HCT116 (cell line): Measurements from ENCODE around the gene CENPB. TPM values are rescaled to one million over a fixed set of nuclear protein-coding genes. Genes with fewer than 3 reads are reported as not detected.

Experiments
- ATAC-seq: fragments of 200-7000 bp; cut with Tn5 transposase; 2 replicates; pipeline ENCODE4 v1.9.1; 2020; ENCODE audit warnings: mild to moderate bottlenecking, moderate library complexity
- BruUV-seq: library from RNA; stranded (reverse); fragments of 400-500 nt; replicated peaks from 2 replicates; lab custom pipeline; 2021; lab: Mats Ljungman, UMichigan
- CTCF ChIA-PET: fragments of 300-600 bp; sonication (Branson Sonifier 250); formaldehyde crosslinking; loops from one replicate; lab custom pipeline; 2021; ENCODE audit warnings: antibody characterized with exemption; lab: Charles Lee
- POLR2A ChIA-PET: fragments of 300-600, 350-600 bp; sonication (Branson Sonifier 250); formaldehyde crosslinking; loops from one replicate; lab custom pipeline; 2021; ENCODE audit warnings: antibody characterized with exemption; lab: Charles Lee
- RAD21 ChIA-PET, 2 experiments: fragments of 300-600 bp; sonication (Branson Sonifier 250); formaldehyde crosslinking; loops; one replicate each; lab custom pipeline; 2023; ENCODE audit warnings: low total read pairs in 2 of 2; ENCODE audit not compliant: uncharacterized antibody in 2 of 2, unreplicated experiment in 2 of 2, low non-redundant PET in 1 of 2; lab: Charles Lee
- DNase-seq: peaks from one replicate; pipeline ENCODE4 v3.0.0-alpha.2; 2010; ENCODE audit warnings: low read depth, low spot score
- H2AFZ ChIP-seq: fragments of 200-600 bp; shearing (Covaris generic), sonication (generic); 2 replicates; pipeline ENCODE4 v1.6.1; 2017; ENCODE audit warnings: low read depth, mixed run types, mixed read lengths, antibody characterized with exemption, low read length; ENCODE audit not compliant: poor library complexity, severe bottlenecking
- H3K27ac ChIP-seq: 2 replicates; pipeline ENCODE4 v1.5.1; 2012; ENCODE audit warnings: low read depth, low read length
- H3K27me3 ChIP-seq: fragments of 200-600 bp; sonication (generic); 2 replicates; pipeline ENCODE4 v1.6.1; 2016; ENCODE audit warnings: mixed run types, low read length, mixed read lengths; ENCODE audit not compliant: insufficient read depth
- H3K36me3 ChIP-seq, 2 experiments: fragments of 200-500 bp in 1 of 2; fragments of 200-600 bp in 1 of 2; sonication (Bioruptor generic) in 1 of 2; sonication (generic) in 1 of 2; 2 replicates each; pipeline versions ENCODE4 v1.5.1 to v1.6.1; 2014 to 2016; ENCODE audit warnings: low read length in 2 of 2, inconsistent platforms in 1 of 2, mixed read lengths in 1 of 2, mixed run types in 1 of 2; ENCODE audit not compliant: insufficient read depth in 2 of 2, control insufficient read depth in 1 of 2
- H3K4me1 ChIP-seq, 2 experiments: fragments of 200-600 bp in 1 of 2; sonication (generic) in 1 of 2; 2 replicates each; pipeline versions ENCODE4 v1.5.1 to v1.6.1; 2012 to 2017; ENCODE audit warnings: low read length in 2 of 2, inconsistent platforms in 1 of 2, mild to moderate bottlenecking in 1 of 2, mixed read lengths in 1 of 2, mixed run types in 1 of 2, moderate library complexity in 1 of 2; ENCODE audit not compliant: insufficient read depth in 2 of 2, control insufficient read depth in 1 of 2
- H3K4me2 ChIP-seq: fragments of 200-600 bp; sonication (generic); 2 replicates; pipeline ENCODE4 v1.6.1; 2017; ENCODE audit warnings: mixed run types, low read length, mixed read lengths
- H3K4me3 ChIP-seq, 2 experiments: fragments of 200-600 bp in 1 of 2; sonication (generic) in 1 of 2; replicated peaks in 1 of 2; 2 replicates each; pipeline ENCODE4 v1.5.1; 2011 to 2016; ENCODE audit warnings: low read length in 2 of 2, control low read depth in 1 of 2, low read depth in 1 of 2, mild to moderate bottlenecking in 1 of 2, mixed read lengths in 1 of 2, mixed run types in 1 of 2
- H3K79me2 ChIP-seq: fragments of 200-600 bp; sonication (generic); 2 replicates; pipeline ENCODE4 v1.6.1; 2017; ENCODE audit warnings: mild to moderate bottlenecking, mixed run types, low read length, moderate library complexity, mixed read lengths; ENCODE audit not compliant: insufficient read depth
- H3K9ac ChIP-seq: fragments of 200-600 bp; sonication (generic); 2 replicates; pipeline ENCODE4 v1.6.1; 2016; ENCODE audit warnings: low read length, mixed read lengths
- H3K9me2 ChIP-seq: fragments of 200-600 bp; sonication (generic), shearing (Covaris generic); 2 replicates; pipeline ENCODE4 v1.6.1; 2017; ENCODE audit warnings: mixed run types, mild to moderate bottlenecking, moderate library complexity; ENCODE audit not compliant: insufficient read depth
- H3K9me3 ChIP-seq, 2 experiments: fragments of 200-500 bp in 1 of 2; fragments of 200-600 bp in 1 of 2; sonication (Bioruptor generic) in 1 of 2; sonication (generic) in 1 of 2; 2 replicates each; pipeline ENCODE4 v1.6.1; 2014 to 2017; ENCODE audit warnings: low read length in 2 of 2, mixed read lengths in 2 of 2, inconsistent platforms in 1 of 2, low read depth in 1 of 2, mild to moderate bottlenecking in 1 of 2, mixed run types in 1 of 2, moderate library complexity in 1 of 2; ENCODE audit not compliant: control insufficient read depth in 1 of 2, insufficient read depth in 1 of 2
- H4K20me1 ChIP-seq: fragments of 200-600 bp; sonication (generic), shearing (Covaris generic); 2 replicates; pipeline ENCODE4 v1.6.1; 2017; ENCODE audit warnings: mixed run types, mild to moderate bottlenecking, moderate library complexity; ENCODE audit not compliant: insufficient read depth
- CEBPB ChIP-seq: IDR thresholded peaks from 2 replicates; pipeline ENCODE4 v1.6.1; 2012; ENCODE audit warnings: low read depth
- ELF1 ChIP-seq: IDR thresholded peaks from 2 replicates; pipeline ENCODE4 v1.6.1; 2012; ENCODE audit warnings: low read depth, borderline replicate concordance
- EZH2 ChIP-seq: fragments of 200-600 bp; sonication (generic); IDR thresholded peaks from 2 replicates; pipeline ENCODE4 v1.6.1; 2017; ENCODE audit warnings: antibody characterized with exemption, mixed run types
- EZH2phosphoT487 ChIP-seq: fragments of 200-600 bp; IDR thresholded peaks from 2 replicates; pipeline ENCODE4 v1.6.1; 2018; ENCODE audit warnings: antibody characterized with exemption, borderline replicate concordance
- POLR2AphosphoS5 ChIP-seq: IDR thresholded peaks from 2 replicates; pipeline ENCODE4 v1.6.1; 2011; ENCODE audit warnings: mild to moderate bottlenecking, low read depth, low read length, moderate library complexity
- RAD21 ChIP-seq: IDR thresholded peaks from 2 replicates; pipeline ENCODE4 v1.6.1; 2012; ENCODE audit warnings: low read depth, mild to moderate bottlenecking
- SIN3A ChIP-seq: IDR thresholded peaks from 2 replicates; pipeline ENCODE4 v1.6.1; 2012; ENCODE audit warnings: low read depth
- SP1 ChIP-seq: IDR thresholded peaks from 2 replicates; pipeline ENCODE4 v1.6.1; 2012; ENCODE audit warnings: low read depth
- SRF ChIP-seq: IDR thresholded peaks from 2 replicates; pipeline ENCODE4 v1.6.1; 2012; ENCODE audit warnings: low read depth
- TCF7L2 ChIP-seq: IDR thresholded peaks from 2 replicates; pipeline ENCODE4 v1.7.0; 2011; ENCODE audit warnings: borderline replicate concordance, inconsistent platforms; ENCODE audit not compliant: insufficient read depth, insufficient read length; ENCODE audit errors: extremely low read depth
- YY1 ChIP-seq: IDR thresholded peaks from 2 replicates; pipeline ENCODE4 v1.6.1; 2011; ENCODE audit warnings: low read length, low read depth, moderate library complexity, mild to moderate bottlenecking; ENCODE audit not compliant: insufficient replicate concordance; ENCODE audit errors: extremely low read depth
- ZFX ChIP-seq: fragments of 450-650 bp; IDR thresholded peaks from 2 replicates; pipeline ENCODE4 v1.6.1; 2017
- ZNF274 ChIP-seq: fragments of 200-500 bp; sonication (Bioruptor generic); IDR thresholded peaks from 2 replicates; pipeline ENCODE4 v1.6.1; 2014; ENCODE audit warnings: mild to moderate bottlenecking, low read depth, low read length, inconsistent platforms
- intact Hi-C: fragments of 100-400 bp; cut with micrococcal nuclease; formaldehyde crosslinking; loops from 2 replicates; pipeline ENCODE4 v1.10.0; 2022
- total RNA-seq: library from RNA; stranded (reverse); gene quantifications from one replicate; pipeline ENCODE4 v1.2.1, GENCODE V29; 2021; ENCODE audit not compliant: unreplicated experiment
- TF ChIP-seq, protein P1 (sequence below): IDR thresholded peaks from 2 replicates; pipeline ENCODE4 v1.6.1; 2011; ENCODE audit warnings: mild to moderate bottlenecking, low read length, moderate library complexity; ENCODE audit not compliant: insufficient replicate concordance; ENCODE audit errors: extremely low read depth
- TF ChIP-seq, protein P2 (sequence below): IDR thresholded peaks from 2 replicates; pipeline ENCODE4 v1.6.1; 2012
- TF ChIP-seq, protein P3 (sequence below): IDR thresholded peaks from 2 replicates; pipeline ENCODE4 v1.6.1; 2012; ENCODE audit warnings: low read depth
- TF ChIP-seq, protein P4 (sequence below): IDR thresholded peaks from 2 replicates; pipeline ENCODE4 v1.6.1; 2012

Gene CENPB
- total RNA-seq, 1 experiment from 2014 or later: 67.2 TPM

DNA sequence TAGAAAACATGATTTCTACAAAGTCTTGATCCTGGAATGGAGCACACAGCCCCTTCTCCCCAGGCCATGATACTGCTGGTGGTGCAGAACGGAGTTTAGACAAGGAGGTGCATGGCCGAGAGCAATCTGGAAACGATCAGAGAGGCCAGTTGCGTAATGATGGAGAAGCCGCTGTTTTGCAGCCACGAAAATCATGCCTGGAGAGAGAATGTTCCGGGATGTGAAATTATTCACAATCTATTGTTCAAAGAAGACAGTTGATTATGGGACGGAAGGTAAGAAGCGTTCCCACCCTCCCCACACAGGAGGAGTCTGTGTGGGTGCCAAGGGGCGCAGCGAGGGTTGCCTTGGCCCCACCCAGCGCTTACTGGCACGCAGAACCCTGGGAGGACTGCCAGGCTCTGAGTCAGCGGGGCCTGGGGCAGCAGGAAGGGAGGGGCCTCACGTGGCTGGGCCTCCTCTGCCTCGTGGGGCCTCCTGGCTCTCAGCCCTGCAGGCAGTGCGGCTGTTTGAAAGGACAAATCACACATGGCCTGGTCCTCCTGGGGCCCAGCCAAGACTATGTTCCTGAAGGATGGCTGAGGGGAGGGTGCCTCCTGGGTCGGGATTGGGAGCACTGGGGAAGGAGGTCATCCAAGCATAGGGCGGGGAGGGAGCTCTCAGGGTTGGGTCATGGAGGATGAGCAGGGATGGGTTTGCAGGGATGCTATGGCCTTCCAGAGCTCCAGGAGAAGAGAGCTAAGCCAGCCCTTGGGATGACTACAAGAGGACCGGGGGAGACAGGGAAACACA, 25.1 kb upstream of the CENPB start:
- Histone ChIP-seq H3K9me3 (no peaks in the 10 kb centered on the region), H3K4me3 (peak overlapping the region; percentile 27 to 53)
- ATAC-seq: peak; percentile 66
- TF ChIP-seq ELF1: no peak
- peak; percentile 96 for TF ChIP-seq TCF7L2
- peak; percentile 92; the same call in 1 of the 2 replicates for TF ChIP-seq POLR2AphosphoS5
- TF ChIP-seq, protein P1, sequence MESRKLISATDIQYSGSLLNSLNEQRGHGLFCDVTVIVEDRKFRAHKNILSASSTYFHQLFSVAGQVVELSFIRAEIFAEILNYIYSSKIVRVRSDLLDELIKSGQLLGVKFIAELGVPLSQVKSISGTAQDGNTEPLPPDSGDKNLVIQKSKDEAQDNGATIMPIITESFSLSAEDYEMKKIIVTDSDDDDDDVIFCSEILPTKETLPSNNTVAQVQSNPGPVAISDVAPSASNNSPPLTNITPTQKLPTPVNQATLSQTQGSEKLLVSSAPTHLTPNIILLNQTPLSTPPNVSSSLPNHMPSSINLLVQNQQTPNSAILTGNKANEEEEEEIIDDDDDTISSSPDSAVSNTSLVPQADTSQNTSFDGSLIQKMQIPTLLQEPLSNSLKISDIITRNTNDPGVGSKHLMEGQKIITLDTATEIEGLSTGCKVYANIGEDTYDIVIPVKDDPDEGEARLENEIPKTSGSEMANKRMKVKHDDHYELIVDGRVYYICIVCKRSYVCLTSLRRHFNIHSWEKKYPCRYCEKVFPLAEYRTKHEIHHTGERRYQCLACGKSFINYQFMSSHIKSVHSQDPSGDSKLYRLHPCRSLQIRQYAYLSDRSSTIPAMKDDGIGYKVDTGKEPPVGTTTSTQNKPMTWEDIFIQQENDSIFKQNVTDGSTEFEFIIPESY: peak; percentile 68
- TF ChIP-seq EZH2phosphoT487: no peak
- TF ChIP-seq RAD21: no peak
- no peak for TF ChIP-seq SRF
- TF ChIP-seq ZFX: no peak
- TF ChIP-seq YY1: peak; percentile 68
- TF ChIP-seq ZNF274: no peak
- TF ChIP-seq, protein P2, sequence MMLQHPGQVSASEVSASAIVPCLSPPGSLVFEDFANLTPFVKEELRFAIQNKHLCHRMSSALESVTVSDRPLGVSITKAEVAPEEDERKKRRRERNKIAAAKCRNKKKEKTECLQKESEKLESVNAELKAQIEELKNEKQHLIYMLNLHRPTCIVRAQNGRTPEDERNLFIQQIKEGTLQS: no peak
- TF ChIP-seq, protein P3, sequence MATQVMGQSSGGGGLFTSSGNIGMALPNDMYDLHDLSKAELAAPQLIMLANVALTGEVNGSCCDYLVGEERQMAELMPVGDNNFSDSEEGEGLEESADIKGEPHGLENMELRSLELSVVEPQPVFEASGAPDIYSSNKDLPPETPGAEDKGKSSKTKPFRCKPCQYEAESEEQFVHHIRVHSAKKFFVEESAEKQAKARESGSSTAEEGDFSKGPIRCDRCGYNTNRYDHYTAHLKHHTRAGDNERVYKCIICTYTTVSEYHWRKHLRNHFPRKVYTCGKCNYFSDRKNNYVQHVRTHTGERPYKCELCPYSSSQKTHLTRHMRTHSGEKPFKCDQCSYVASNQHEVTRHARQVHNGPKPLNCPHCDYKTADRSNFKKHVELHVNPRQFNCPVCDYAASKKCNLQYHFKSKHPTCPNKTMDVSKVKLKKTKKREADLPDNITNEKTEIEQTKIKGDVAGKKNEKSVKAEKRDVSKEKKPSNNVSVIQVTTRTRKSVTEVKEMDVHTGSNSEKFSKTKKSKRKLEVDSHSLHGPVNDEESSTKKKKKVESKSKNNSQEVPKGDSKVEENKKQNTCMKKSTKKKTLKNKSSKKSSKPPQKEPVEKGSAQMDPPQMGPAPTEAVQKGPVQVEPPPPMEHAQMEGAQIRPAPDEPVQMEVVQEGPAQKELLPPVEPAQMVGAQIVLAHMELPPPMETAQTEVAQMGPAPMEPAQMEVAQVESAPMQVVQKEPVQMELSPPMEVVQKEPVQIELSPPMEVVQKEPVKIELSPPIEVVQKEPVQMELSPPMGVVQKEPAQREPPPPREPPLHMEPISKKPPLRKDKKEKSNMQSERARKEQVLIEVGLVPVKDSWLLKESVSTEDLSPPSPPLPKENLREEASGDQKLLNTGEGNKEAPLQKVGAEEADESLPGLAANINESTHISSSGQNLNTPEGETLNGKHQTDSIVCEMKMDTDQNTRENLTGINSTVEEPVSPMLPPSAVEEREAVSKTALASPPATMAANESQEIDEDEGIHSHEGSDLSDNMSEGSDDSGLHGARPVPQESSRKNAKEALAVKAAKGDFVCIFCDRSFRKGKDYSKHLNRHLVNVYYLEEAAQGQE: no peak
- no peak for TF ChIP-seq EZH2
- no peak for TF ChIP-seq SIN3A
- TF ChIP-seq, protein P4, sequence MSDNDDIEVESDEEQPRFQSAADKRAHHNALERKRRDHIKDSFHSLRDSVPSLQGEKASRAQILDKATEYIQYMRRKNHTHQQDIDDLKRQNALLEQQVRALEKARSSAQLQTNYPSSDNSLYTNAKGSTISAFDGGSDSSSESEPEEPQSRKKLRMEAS: no peak
- no peak for TF ChIP-seq CEBPB
- no peak for TF ChIP-seq SP1
- TF ChIP-seq, all 23 proteins: peak for 4
- Histone ChIP-seq H3K4me1 (peaks cover 65 to 82% of the 10 kb centered on the region in 2 experiments), H3K36me3 (no peaks in the 10 kb centered on the region), H3K9me2 (no peaks in the 10 kb centered on the region), H4K20me1 (no peaks in the 10 kb centered on the region), H3K4me2 (peak overlapping the region; percentile 82), H2AFZ (no peak overlapping the region), H3K27ac (peak overlapping the region; percentile 99), H3K79me2 (peaks cover 7% of the 10 kb centered on the region), H3K9ac (peak overlapping the region; percentile 76), H3K27me3 (no peaks in the 10 kb centered on the region)
- peak; percentile 93 for DNase-seq
- ChIA-PET RAD21 (interaction anchor here in 1 of 2 experiments (0.6 kb wide), 1 partner anchor 15 kb away, joined by 3 read pairs; the partner anchor contains the start of gene CDC25B), CTCF (interaction anchor here (2.7 kb wide), 1 partner anchor 9 kb away, joined by 16 read pairs; the partner anchor contains the start of gene AP5S1), POLR2A (interaction anchor here (1.0 to 3.3 kb wide), 2 partner anchors 11 to 16 kb away, joined by 4 to 14 read pairs; partner anchors contain the start of gene CDC25B)
- intact Hi-C loops: no loop called here
- no TSS peak for BruUV-seq
